MCF 10A (cell line): ENCODE results near the gene GBGT1. TPM values are rescaled to one million over a fixed set of nuclear protein-coding genes. Genes with fewer than 3 reads are reported as not detected.

ENCODE experiments used
- BruUV-seq: library from RNA; stranded (reverse); fragments of 400-500 nt; replicated peaks from 2 replicates; lab custom pipeline; 2021; lab: Mats Ljungman, UMichigan
- CTCF ChIA-PET: fragments of 300-600 bp; sonication (Branson Sonifier 250); formaldehyde crosslinking; extraction: SDS; loops from one replicate; lab custom pipeline; 2021; ENCODE audit warnings: antibody characterized with exemption, inconsistent platforms; lab: Yijun Ruan, JAX
- POLR2A ChIA-PET: fragments of 300-600, 350-650 bp; sonication (Branson Sonifier 250); formaldehyde crosslinking; extraction: SDS; loops from one replicate; lab custom pipeline; 2020; ENCODE audit warnings: antibody characterized with exemption, inconsistent platforms; lab: Yijun Ruan, JAX
- DNase-seq: peaks from one replicate; pipeline ENCODE4 v3.0.0-alpha.2; 2018; ENCODE audit not compliant: unreplicated experiment
- H3K27ac Mint-ChIP-seq: one replicate; pipeline ENCODE4 v1.8.0; 2022; ENCODE audit warnings: mild to moderate bottlenecking, low read depth, mixed read lengths; ENCODE audit not compliant: unreplicated experiment
- H3K27me3 Mint-ChIP-seq: one replicate; pipeline ENCODE4 v1.8.0; 2022; ENCODE audit warnings: mixed read lengths; ENCODE audit not compliant: insufficient read depth, unreplicated experiment
- H3K36me3 Mint-ChIP-seq: one replicate; pipeline ENCODE4 v1.8.0; 2022; ENCODE audit warnings: mild to moderate bottlenecking, moderate library complexity, mixed read lengths; ENCODE audit not compliant: insufficient read depth, unreplicated experiment
- H3K4me1 Mint-ChIP-seq: one replicate; pipeline ENCODE4 v1.8.0; 2022; ENCODE audit warnings: mixed read lengths; ENCODE audit not compliant: insufficient read depth, unreplicated experiment
- H3K4me3 Mint-ChIP-seq: one replicate; pipeline ENCODE4 v1.8.0; 2022; ENCODE audit warnings: mild to moderate bottlenecking, moderate library complexity, mixed read lengths; ENCODE audit not compliant: unreplicated experiment
- H3K9me3 Mint-ChIP-seq: one replicate; pipeline ENCODE4 v1.8.0; 2022; ENCODE audit warnings: mixed read lengths; ENCODE audit not compliant: unreplicated experiment
- intact Hi-C: fragments of 100-400 bp; cut with micrococcal nuclease; formaldehyde crosslinking; loops from 2 replicates; pipeline ENCODE4 v1.14.1; 2022
- total RNA-seq: library from RNA; stranded (reverse); gene quantifications from 2 replicates; pipeline ENCODE4 v1.2.3, GENCODE V29; 2022
- TF ChIP-seq, protein P1 (sequence below): fragments of 200-600 bp; IDR thresholded peaks from one replicate; pipeline ENCODE4 v1.8.0; 2022; ENCODE audit warnings: antibody characterized with exemption, mild to moderate bottlenecking; ENCODE audit not compliant: unreplicated experiment

The GBGT1 gene
- total RNA-seq, 1 experiment from 2014 or later: not detected

DNA sequence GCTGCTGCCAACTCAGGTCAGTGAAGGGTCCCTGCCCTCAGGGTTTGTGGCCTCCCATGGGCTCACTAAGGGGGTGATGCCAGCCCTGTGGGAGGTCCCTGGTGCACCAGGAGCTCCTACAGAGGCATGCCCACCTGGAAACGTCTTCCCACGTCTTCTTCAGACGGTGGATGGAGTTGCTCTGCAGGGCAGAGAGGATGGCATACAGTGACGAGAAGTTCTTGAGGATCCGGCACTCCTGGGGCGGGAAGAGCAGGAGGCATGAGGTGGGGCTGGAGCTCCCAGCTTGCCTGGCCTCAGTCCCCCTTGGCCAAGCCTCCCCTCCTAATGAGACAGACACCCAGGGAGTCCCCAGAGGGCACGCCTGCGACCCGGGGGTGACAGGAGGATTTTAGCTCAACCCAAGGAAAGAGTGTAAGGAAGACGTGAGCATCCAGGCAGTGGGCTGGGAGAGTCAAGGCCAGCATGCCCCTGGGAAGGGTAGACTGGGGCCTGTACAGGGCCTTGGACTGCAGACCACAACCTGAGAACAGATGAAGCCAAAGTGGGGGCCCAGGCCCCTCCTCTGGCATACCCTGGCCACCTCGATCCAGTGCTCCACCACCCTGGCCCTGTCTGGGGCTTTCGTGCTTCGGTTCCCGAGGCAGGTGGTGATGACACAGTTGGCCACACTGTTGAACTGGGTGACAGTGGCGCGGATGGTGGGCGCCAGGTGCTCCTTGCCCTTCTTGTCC is 57.0 kb downstream of the GBGT1 start:
- H3K27me3 Mint-ChIP-seq: no peaks in the 10 kb centered on the region
- H3K27ac Mint-ChIP-seq: no peak overlapping the region
- no peak overlapping the region for H3K4me3 Mint-ChIP-seq
- CTCF ChIA-PET: interaction anchor here (10.7 kb wide), 1 partner anchor 40 kb away, joined by 183 read pairs; no protein-coding TSS in a partner anchor
- TF ChIP-seq, protein P1, sequence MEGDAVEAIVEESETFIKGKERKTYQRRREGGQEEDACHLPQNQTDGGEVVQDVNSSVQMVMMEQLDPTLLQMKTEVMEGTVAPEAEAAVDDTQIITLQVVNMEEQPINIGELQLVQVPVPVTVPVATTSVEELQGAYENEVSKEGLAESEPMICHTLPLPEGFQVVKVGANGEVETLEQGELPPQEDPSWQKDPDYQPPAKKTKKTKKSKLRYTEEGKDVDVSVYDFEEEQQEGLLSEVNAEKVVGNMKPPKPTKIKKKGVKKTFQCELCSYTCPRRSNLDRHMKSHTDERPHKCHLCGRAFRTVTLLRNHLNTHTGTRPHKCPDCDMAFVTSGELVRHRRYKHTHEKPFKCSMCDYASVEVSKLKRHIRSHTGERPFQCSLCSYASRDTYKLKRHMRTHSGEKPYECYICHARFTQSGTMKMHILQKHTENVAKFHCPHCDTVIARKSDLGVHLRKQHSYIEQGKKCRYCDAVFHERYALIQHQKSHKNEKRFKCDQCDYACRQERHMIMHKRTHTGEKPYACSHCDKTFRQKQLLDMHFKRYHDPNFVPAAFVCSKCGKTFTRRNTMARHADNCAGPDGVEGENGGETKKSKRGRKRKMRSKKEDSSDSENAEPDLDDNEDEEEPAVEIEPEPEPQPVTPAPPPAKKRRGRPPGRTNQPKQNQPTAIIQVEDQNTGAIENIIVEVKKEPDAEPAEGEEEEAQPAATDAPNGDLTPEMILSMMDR: no peak
- DNase-seq: no peak
- intact Hi-C loops: no loop called here
- POLR2A ChIA-PET: interaction anchor here (0.6 to 0.7 kb wide), 2 partner anchors 27 to 42 kb away, joined by 3 read pairs; no protein-coding TSS in a partner anchor
- H3K36me3 Mint-ChIP-seq: peaks cover 47% of the 10 kb centered on the region
- no peaks in the 10 kb centered on the region for H3K4me1 Mint-ChIP-seq
- no TSS peak for BruUV-seq
- H3K9me3 Mint-ChIP-seq: no peaks in the 10 kb centered on the region

DNA sequence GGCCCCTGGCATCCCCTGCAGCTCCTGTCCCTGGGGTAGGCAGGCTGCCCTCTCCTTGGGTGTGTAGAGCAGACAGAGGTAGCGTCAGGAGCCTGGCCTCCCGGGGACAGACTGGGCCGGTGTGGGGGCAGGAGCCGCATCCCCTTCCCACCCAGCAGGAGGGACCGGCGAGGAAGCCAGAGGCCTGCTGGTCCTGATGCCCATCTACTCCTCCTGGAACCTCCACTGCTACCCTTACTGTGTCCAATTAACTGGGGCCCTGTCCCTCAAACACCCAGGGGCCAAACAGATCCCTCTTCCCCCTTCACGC is 58.3 kb downstream of the GBGT1 start:
- no peak overlapping the region for H3K4me3 Mint-ChIP-seq
- no peak for DNase-seq
- no peaks in the 10 kb centered on the region for H3K4me1 Mint-ChIP-seq
- TF ChIP-seq, protein P1: no peak
- POLR2A ChIA-PET: interaction anchor here (1.0 kb wide), 1 partner anchor 13 kb away, joined by 3 read pairs; no protein-coding TSS in a partner anchor
- intact Hi-C loops: no loop called here
- H3K27ac Mint-ChIP-seq: no peak overlapping the region
- H3K36me3 Mint-ChIP-seq: peaks cover 53% of the 10 kb centered on the region
- no TSS peak for BruUV-seq
- CTCF ChIA-PET: interaction anchor here (0.8 to 10.7 kb wide), 2 partner anchors 10 to 42 kb away, joined by 4 to 183 read pairs; no protein-coding TSS in a partner anchor
- H3K9me3 Mint-ChIP-seq: no peaks in the 10 kb centered on the region
- no peaks in the 10 kb centered on the region for H3K27me3 Mint-ChIP-seq

DNA sequence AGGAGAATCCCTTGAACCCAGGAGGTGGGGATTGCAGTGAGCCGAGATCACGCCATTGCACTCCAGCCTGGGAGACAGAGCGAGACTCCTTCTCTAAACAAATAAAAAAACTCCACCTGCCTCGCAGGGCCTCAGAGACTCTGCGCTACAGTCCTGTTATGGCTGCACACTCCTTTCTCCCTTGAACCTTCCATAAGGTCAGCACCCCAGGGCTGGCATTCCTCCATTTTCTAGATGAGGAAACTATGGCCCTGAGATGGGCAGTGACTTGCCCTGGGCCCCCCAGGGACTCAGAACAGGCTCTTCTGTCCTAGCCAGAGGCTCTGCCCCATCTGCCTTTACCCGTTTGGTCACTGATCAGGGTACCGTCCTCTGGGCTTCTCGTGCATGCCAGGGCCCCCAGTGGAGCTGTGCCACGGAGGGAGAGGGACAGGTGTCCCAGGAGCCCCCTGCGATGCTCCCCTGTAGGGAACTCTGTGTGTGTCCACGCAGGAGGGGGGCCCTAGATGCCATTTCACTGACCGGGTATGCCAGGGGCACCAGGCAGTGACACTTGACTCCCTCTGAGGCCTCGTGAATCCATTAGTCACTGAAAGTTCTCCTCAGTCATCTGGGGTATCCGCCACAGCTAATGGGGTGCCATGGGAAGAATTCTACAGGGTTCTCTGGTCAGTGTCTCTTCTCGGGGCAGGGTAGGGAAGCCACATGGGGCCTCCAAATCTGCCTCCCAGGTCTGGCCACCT is 58.8 kb downstream of the GBGT1 start:
- ChIA-PET CTCF (interaction anchor here (0.8 to 10.7 kb wide), 2 partner anchors 10 to 42 kb away, joined by 4 to 183 read pairs; no protein-coding TSS in a partner anchor), POLR2A (interaction anchor here (1.0 kb wide), 1 partner anchor 14 kb away, joined by 3 read pairs; no protein-coding TSS in a partner anchor)
- Mint-ChIP-seq H3K27me3 (no peaks in the 10 kb centered on the region), H3K4me3 (no peak overlapping the region), H3K9me3 (no peaks in the 10 kb centered on the region), H3K36me3 (peaks cover 48% of the 10 kb centered on the region), H3K27ac (no peak overlapping the region), H3K4me1 (no peaks in the 10 kb centered on the region)
- intact Hi-C loops: no loop called here
- DNase-seq: no peak
- TF ChIP-seq, protein P1: no peak
- BruUV-seq: no TSS peak
